ENCODE measurements around the gene ULK3. TPM values are rescaled to one million over a fixed set of nuclear protein-coding genes. Genes with fewer than 3 reads are reported as not detected.
A peak's percentile ranks its signal among the peaks of the same experiment; 100 is the strongest.

Gene ULK3
- total and polyA plus RNA-seq, 10 of the 15 experiments (the other 5 are each of a cell fraction or from before 2014, with no cell fraction given), result 0.64 to 38.8 (median 27.1) TPM

DNA sequence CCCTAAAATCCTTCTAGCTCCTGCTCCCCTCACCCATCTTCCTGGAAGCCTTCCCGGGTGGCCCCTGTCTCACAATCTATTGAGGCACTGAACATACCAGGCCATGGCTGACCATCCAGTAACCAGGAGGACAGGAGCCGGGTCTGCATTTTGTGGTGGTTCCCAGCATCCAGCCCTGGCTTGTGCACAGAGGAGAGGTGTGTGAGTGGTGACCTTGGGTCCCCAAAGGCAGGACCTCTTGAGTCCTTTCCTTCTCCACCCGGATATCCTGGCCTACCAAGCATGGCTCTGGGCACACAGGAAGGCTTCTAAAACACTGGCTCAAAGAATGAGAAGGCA is 53.2 kb downstream of the ULK3 start:
- Histone ChIP-seq H3K36me3 (ENCODE audit: control insufficient read depth in 2 of 2, insufficient read depth in 2 of 2, low read length in 1 of 2) (peaks cover 9 to 12% of the 10 kb centered on the region in 2 experiments; a peak in 3 of 4 replicates), H4K20me1 (ENCODE audit: control insufficient read depth, insufficient read depth) (no peaks in the 10 kb centered on the region)
- SMC1A ChIA-PET (ENCODE audit: uncharacterized antibody, unreplicated experiment), result interaction anchor here (0.7 to 15.7 kb wide), 4 partner anchors 8 to 95 kb away, joined by 3 to 811 read pairs (median 39); partner anchors contain the start of gene CSK

More for the DNA sequence above, 53.2 kb downstream of the ULK3 start:
- 0 out of 4 replicates have a peak, but pooled peaks of 1 of the 2 experiments have one; percentile 41 for TF ChIP-seq SRF (IDR thresholded peaks at IDR 0.05; ENCODE audit: low read depth in 2 of 2, low read length in 2 of 2)
- peak; percentile 67; the same call in 1 of the 2 replicates for TF ChIP-seq HDGF (IDR thresholded peaks at IDR 0.05)
- TF ChIP-seq RB1 (IDR thresholded peaks at IDR 0.05; ENCODE audit: borderline replicate concordance), result no peak
- TF ChIP-seq HCFC1 (IDR thresholded peaks at IDR 0.05; ENCODE audit: low read length), result no peak
- peak; percentile 36; the same call in 1 of the 2 replicates for TF ChIP-seq SMARCA5 (IDR thresholded peaks at IDR 0.05)
- TF ChIP-seq, protein P1, sequence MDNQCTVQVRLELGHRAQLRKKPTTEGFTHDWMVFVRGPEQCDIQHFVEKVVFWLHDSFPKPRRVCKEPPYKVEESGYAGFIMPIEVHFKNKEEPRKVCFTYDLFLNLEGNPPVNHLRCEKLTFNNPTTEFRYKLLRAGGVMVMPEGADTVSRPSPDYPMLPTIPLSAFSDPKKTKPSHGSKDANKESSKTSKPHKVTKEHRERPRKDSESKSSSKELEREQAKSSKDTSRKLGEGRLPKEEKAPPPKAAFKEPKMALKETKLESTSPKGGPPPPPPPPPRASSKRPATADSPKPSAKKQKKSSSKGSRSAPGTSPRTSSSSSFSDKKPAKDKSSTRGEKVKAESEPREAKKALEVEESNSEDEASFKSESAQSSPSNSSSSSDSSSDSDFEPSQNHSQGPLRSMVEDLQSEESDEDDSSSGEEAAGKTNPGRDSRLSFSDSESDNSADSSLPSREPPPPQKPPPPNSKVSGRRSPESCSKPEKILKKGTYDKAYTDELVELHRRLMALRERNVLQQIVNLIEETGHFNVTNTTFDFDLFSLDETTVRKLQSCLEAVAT (IDR thresholded peaks at IDR 0.05), result peak; percentile 38; the same call in 1 of the 2 replicates
- TF ChIP-seq STAT3 (IDR thresholded peaks at IDR 0.05; ENCODE audit: low read depth, low read length), result no peak
- peak; percentile 22 for TF ChIP-seq SMAD1 (IDR thresholded peaks at IDR 0.05; ENCODE audit: low read depth, partially characterized antibody)
- peak; percentile 34; the same call in 1 of the 2 replicates for TF ChIP-seq POLR2AphosphoS5 (IDR thresholded peaks at IDR 0.05; ENCODE audit: low read length)
- Histone ChIP-seq H3K4me2 (ENCODE audit: control insufficient read depth, insufficient read depth) (peak overlapping the region; percentile 67), H3K79me2 (ENCODE audit: control insufficient read depth, insufficient read depth, low read length) (peaks cover 91% of the 10 kb centered on the region), H3K4me1 (ENCODE audit: control insufficient read depth, insufficient read depth, low read length) (peaks cover 69% of the 10 kb centered on the region), H3K9me3 (replicated peaks; ENCODE audit: control insufficient read depth, insufficient read depth, low read length) (no peaks in the 10 kb centered on the region), H2AFZ (ENCODE audit: control insufficient read depth, low read depth, low read length) (no peak overlapping the region), H3K9ac (ENCODE audit: control insufficient read depth, insufficient read depth, low read length) (peak overlapping the region; percentile 82), H3K27ac (ENCODE audit: control insufficient read depth, insufficient read depth) (peak overlapping the region; percentile 96), H3K4me3 (peak overlapping the region; percentile 77), H3K27me3 (replicated peaks in 1 of 2; ENCODE audit: control insufficient read depth in 2 of 2, insufficient read depth in 2 of 2, low read length in 1 of 2) (no peaks in the 10 kb centered on the region)
- WGBS (ENCODE audit: insufficient coverage, insufficient replicate concordance, low lambda C conversion rate, missing lambda C conversion rate), result 2% methylated on average over 3 of the region's 3 CpGs
- in situ Hi-C loops (cut with MboI), result no loop called here
- BruUV-seq (replicated peaks), result no TSS peak
- CTCF ChIA-PET, result interaction anchor here (0.5 to 25.9 kb wide), 7 partner anchors 8 to 812 kb away, joined by 3 to 1288 read pairs (median 4); partner anchors contain the start of gene CSK
- POLR2A ChIA-PET, result interaction anchor here (1.3 to 14.2 kb wide), 3 partner anchors 10 to 387 kb away, joined by 5 to 602 read pairs (median 6); partner anchors contain the start of gene CSK
- DNase-seq (ENCODE audit: low read depth, low spot score) (no peak), ATAC-seq (no peak), FAIRE-seq (no peak)
- intact Hi-C loops (cut with micrococcal nuclease; ENCODE audit: unreplicated experiment), result loop anchor here (1.0 to 5.0 kb wide), 3 partner anchors 11 to 317 kb away; partner anchors contain the start of gene ARID3B
- RAD21 ChIA-PET (ENCODE audit: unreplicated experiment), result interaction anchor here (1.0 to 25.2 kb wide), 4 partner anchors 0 to 386 kb away, joined by 4 to 1186 read pairs (median 596); partner anchors contain the start of gene CSK

All from GM12878 (cell line).